ENCODE data around the gene HOXD10.

Gene HOXD10

DNA sequence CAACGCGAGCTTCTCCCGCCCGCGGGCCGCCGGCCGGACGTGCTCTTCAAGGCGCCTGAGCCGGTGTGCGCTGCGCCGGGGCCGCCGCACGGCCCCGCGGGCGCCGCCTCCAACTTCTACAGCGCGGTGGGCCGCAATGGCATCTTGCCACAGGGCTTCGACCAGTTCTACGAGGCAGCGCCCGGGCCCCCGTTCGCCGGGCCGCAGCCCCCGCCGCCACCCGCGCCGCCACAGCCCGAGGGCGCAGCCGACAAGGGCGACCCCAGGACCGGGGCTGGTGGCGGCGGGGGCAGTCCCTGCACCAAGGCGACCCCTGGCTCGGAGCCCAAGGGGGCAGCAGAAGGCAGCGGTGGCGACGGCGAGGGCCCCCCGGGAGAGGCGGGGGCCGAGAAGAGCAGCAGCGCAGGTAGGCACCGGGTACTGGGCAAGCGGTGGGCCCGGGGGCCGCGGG is 8.8 kb upstream of the HOXD10 start:
- H3K4me3 ChIP-seq (replicated peaks in 1 of 2; ENCODE audit: low read depth in 2 of 2, low read length in 2 of 2) = no peak overlapping the region
- TF ChIP-seq, protein P1, sequence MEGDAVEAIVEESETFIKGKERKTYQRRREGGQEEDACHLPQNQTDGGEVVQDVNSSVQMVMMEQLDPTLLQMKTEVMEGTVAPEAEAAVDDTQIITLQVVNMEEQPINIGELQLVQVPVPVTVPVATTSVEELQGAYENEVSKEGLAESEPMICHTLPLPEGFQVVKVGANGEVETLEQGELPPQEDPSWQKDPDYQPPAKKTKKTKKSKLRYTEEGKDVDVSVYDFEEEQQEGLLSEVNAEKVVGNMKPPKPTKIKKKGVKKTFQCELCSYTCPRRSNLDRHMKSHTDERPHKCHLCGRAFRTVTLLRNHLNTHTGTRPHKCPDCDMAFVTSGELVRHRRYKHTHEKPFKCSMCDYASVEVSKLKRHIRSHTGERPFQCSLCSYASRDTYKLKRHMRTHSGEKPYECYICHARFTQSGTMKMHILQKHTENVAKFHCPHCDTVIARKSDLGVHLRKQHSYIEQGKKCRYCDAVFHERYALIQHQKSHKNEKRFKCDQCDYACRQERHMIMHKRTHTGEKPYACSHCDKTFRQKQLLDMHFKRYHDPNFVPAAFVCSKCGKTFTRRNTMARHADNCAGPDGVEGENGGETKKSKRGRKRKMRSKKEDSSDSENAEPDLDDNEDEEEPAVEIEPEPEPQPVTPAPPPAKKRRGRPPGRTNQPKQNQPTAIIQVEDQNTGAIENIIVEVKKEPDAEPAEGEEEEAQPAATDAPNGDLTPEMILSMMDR (IDR thresholded peaks at IDR 0.05; ENCODE audit: low read depth, low read length) = no peak
- DNase-seq (ENCODE audit: low read depth in 2 of 2) = no peak

DNA sequence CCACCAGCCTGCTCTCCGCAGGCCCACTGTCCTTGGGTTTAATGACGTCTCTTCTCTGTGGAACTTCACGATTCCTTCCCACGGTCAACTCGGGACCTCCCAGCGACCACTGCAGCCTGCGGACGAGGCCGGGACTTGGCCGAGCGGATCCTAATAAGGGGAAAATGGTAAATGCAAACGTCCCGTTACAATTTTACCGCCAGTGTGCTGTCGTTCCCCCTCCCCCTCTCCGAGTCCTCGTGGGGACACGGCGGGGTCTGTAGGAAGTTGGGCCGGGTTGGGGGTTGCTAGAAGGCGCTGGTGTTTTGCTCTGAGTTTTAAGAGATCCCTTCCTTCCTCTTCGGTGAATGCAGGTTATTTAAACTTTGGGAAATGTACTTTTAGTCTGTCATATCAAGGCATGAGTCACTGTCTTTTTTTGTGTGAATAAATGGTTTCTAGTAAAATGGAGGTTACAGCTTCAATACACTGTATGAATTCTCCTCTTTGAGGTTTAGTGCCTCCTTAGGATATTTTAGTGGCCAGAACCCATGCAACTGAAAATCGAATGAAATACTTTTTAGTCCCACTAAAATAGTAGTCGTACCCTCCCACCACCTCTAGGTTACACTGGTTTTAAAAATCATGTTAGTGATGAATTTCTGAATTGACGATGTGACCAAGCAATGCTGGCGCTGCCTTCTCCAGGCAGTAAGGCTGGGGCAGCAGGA is 7.2 kb upstream of the HOXD10 start:
- TF ChIP-seq, protein P1 (IDR thresholded peaks at IDR 0.05; ENCODE audit: low read depth, low read length) = no peak
- no peak overlapping the region for H3K4me3 ChIP-seq (replicated peaks in 1 of 2; ENCODE audit: low read depth in 2 of 2, low read length in 2 of 2)
- no peak for DNase-seq (ENCODE audit: low read depth in 2 of 2)

DNA sequence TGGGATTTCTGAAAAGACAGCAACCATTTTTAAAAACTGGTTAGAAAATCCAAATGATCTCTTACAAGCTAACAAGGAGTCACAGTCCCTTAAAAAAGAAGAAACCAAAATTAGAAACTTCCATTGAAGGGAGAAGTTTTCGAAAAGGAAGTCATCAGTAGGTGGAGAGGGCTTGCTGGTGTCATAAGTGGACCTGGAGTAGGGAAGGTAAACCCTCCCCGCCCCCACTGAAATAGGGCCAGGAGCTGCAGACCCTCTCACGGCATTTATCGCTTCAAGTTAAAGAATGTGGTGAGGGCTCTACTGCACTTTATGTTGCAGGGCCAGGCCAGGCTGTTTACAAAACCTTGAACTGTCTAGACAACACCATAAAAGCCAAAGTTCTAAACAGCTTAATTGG is 6.6 kb upstream of the HOXD10 start:
- no peak overlapping the region for H3K4me3 ChIP-seq (replicated peaks in 1 of 2; ENCODE audit: low read depth in 2 of 2, low read length in 2 of 2)

DNA sequence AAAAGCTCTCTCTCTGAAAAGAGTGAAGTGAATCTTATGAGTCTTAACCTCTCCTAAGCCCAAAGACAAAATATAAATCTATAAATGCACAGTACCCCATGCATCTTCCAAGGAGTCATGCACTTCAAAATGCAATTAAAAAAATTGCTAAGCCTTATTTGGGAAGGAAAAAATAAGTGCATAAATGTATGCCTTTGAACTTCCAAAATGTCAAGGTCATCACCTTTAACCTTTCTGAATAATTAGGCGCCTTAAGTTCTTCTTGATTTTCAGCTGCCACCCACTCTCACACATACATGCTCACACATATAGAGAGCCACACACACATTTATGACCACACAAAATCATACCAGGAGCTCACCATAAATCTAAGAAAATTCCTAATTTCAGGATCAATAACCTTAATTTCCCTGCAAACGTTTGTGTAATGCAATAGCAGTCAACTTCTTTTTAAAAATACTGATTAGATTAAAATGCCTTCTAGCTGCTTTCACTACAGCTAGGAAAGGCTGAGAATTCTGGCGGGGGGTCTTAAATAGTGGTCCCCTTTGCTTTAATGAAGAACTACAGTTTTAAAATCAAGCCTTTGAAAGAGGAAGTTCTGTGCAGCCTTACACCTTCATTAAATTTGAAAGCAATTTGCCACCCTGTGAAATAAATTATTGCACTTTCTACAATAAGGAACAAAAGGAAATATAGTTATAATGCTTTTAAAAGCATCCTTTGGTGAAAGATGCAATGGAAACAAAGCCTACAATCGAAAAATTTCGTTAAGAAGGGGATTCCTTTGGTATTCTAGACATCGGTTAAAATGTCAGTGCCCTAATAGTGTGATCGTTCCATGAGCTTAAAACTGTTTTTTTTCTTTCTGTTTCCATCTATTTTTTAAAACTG is 5.9 kb upstream of the HOXD10 start:
- no peak for DNase-seq (ENCODE audit: low read depth in 2 of 2)
- TF ChIP-seq, protein P1 (IDR thresholded peaks at IDR 0.05; ENCODE audit: low read depth, low read length) = no peak
- no peak overlapping the region for H3K4me3 ChIP-seq (replicated peaks in 1 of 2; ENCODE audit: low read depth in 2 of 2, low read length in 2 of 2)

More for the DNA sequence above, 6.6 kb upstream of the HOXD10 start:
- TF ChIP-seq, protein P1 (IDR thresholded peaks at IDR 0.05; ENCODE audit: low read depth, low read length) = no peak
- no peak for DNase-seq (ENCODE audit: low read depth in 2 of 2)

DNA sequence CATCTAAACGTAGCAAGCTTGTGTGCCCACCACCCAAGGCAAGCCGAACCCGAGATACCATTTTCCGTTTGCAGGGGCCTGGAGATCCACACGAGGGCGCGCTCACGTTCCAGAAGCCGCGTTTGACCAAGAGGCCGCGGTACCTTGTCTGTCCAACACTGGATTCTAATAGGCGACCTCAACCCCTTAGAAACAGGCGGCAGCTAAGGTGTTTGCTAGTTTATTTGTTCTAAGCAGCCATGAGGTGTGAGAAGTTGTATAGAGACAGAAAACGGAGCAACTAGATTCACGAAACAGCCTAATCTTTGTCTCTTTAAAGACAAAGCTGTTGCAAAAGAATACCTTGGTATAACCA is 5.3 kb upstream of the HOXD10 start:
- DNase-seq (ENCODE audit: low read depth in 2 of 2) = peak; percentile 36 to 47
- TF ChIP-seq, protein P1 (IDR thresholded peaks at IDR 0.05; ENCODE audit: low read depth, low read length) = peak; percentile 57

DNA sequence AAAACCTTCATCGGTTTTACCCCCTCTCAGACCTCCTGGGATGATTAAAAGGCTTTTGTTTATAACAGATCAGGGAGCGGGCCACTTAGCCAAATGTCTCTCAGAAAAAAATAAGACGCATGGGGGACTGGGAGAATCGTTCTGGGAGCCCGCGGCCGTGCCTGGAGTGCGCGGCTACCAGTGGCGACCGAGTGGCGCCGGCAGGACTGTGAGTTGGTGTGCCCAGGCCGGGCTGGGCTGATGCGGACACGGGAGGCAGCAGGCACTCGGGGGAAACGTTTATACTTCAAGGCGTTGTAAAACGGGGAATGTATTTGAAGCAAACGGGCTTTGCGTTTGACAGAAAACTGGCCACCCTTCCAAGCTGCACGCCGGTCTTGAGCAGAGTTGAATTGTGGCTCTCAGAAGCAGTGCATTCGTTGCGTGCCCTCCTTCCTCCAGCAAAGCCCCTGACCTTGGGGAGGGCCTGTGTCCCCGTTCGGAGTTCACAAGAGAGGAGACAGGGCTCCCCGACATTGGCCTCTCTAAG is 4.7 kb upstream of the HOXD10 start:
- TF ChIP-seq, protein P1 (IDR thresholded peaks at IDR 0.05; ENCODE audit: low read depth, low read length) = no peak
- H3K4me3 ChIP-seq (replicated peaks in 1 of 2; ENCODE audit: low read depth in 2 of 2, low read length in 2 of 2) = no peak overlapping the region
- DNase-seq (ENCODE audit: low read depth in 2 of 2) = no peak

More for the DNA sequence above, 5.3 kb upstream of the HOXD10 start:
- no peak overlapping the region for H3K4me3 ChIP-seq (replicated peaks in 1 of 2; ENCODE audit: low read depth in 2 of 2, low read length in 2 of 2)
